ENCODE results near the gene MIPEP. TPM values are rescaled to one million over a fixed set of nuclear protein-coding genes. Genes with fewer than 3 reads are reported as not detected.

The MIPEP gene
- polyA plus RNA-seq, 1 donor from 2014 or later = 9.1 TPM

- Histone ChIP-seq H3F3A (ENCODE audit: insufficient read depth, low read length, poor library complexity, severe bottlenecking) (no peaks in the 10 kb centered on the region), H3K9me3 (ENCODE audit: low read length) (no peaks in the 10 kb centered on the region), H3K4me3 (ENCODE audit: low read length) (no peak overlapping the region), H4K20me1 (ENCODE audit: insufficient read depth) (no peaks in the 10 kb centered on the region), H3K9me2 (ENCODE audit: insufficient read depth, low read length) (no peaks in the 10 kb centered on the region), H2AFZ (ENCODE audit: low read depth, low read length) (no peak overlapping the region), H3K4me2 (ENCODE audit: low read length) (no peak overlapping the region), H3K9ac (ENCODE audit: low read length) (no peak overlapping the region), H3K27me3 (ENCODE audit: insufficient read depth, low read depth, low read length) (no peaks in the 10 kb centered on the region), H3K36me3 (ENCODE audit: insufficient read depth, low read length) (no peaks in the 10 kb centered on the region), H3K27ac (ENCODE audit: low read length) (no peak overlapping the region), H3K79me2 (replicated peaks; ENCODE audit: insufficient read depth, low read length) (no peaks in the 10 kb centered on the region)
- TF ChIP-seq, protein P1, sequence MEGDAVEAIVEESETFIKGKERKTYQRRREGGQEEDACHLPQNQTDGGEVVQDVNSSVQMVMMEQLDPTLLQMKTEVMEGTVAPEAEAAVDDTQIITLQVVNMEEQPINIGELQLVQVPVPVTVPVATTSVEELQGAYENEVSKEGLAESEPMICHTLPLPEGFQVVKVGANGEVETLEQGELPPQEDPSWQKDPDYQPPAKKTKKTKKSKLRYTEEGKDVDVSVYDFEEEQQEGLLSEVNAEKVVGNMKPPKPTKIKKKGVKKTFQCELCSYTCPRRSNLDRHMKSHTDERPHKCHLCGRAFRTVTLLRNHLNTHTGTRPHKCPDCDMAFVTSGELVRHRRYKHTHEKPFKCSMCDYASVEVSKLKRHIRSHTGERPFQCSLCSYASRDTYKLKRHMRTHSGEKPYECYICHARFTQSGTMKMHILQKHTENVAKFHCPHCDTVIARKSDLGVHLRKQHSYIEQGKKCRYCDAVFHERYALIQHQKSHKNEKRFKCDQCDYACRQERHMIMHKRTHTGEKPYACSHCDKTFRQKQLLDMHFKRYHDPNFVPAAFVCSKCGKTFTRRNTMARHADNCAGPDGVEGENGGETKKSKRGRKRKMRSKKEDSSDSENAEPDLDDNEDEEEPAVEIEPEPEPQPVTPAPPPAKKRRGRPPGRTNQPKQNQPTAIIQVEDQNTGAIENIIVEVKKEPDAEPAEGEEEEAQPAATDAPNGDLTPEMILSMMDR (IDR thresholded peaks at IDR 0.05; ENCODE audit: poor library complexity, severe bottlenecking) = no peak
- TF ChIP-seq TAF1 (IDR thresholded peaks at IDR 0.05; ENCODE audit: low read depth) (no peak), RAD21 (conservative IDR thresholded peaks at IDR 0.05) (no peak), REST (IDR thresholded peaks at IDR 0.05; ENCODE audit: borderline replicate concordance) (no peak), EZH2 (IDR thresholded peaks at IDR 0.05; ENCODE audit: borderline replicate concordance, insufficient read depth, low read length, poor library complexity, severe bottlenecking) (no peak), EP300 (conservative IDR thresholded peaks at IDR 0.05; ENCODE audit: poor library complexity, severe bottlenecking) (no peak), MXI1 (conservative IDR thresholded peaks at IDR 0.05; ENCODE audit: poor library complexity, severe bottlenecking) (no peak), POLR2AphosphoS5 (IDR thresholded peaks at IDR 0.05) (no peak), SMC3 (conservative IDR thresholded peaks at IDR 0.05; ENCODE audit: poor library complexity) (no peak)
Observed at GRCh38 chr13:23822252-23822824, 66.9 kb downstream of the MIPEP start.

DNA sequence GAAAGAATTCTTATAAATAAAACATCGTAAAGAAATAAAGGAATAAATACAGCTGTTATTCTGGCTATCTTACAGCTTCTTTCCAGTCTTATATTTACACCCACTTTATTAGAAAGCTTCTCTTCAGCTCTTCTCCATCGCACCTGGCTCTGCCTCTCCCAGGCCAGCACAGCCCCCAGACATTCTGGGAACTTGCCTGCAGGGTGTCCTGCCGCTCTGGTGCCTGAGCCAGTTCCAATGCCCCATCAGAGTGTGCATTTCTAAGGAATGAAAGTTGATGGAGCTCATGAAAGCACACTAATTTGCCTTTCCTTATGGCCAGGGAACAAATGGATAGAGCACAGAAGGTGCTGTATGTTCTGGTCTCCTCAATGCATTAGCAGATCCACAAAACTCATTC is 68.7 kb downstream of the MIPEP start:
- Histone ChIP-seq H3K79me2 (replicated peaks; ENCODE audit: insufficient read depth, low read length) (no peaks in the 10 kb centered on the region), H3F3A (ENCODE audit: insufficient read depth, low read length, poor library complexity, severe bottlenecking) (no peaks in the 10 kb centered on the region), H3K4me2 (ENCODE audit: low read length) (no peak overlapping the region), H4K20me1 (ENCODE audit: insufficient read depth) (no peaks in the 10 kb centered on the region), H3K4me3 (ENCODE audit: low read length) (no peak overlapping the region), H3K9me2 (ENCODE audit: insufficient read depth, low read length) (no peaks in the 10 kb centered on the region), H3K9me3 (ENCODE audit: low read length) (no peaks in the 10 kb centered on the region), H3K27ac (ENCODE audit: low read length) (no peak overlapping the region), H3K36me3 (ENCODE audit: insufficient read depth, low read length) (no peaks in the 10 kb centered on the region), H3K9ac (ENCODE audit: low read length) (no peak overlapping the region), H3K27me3 (ENCODE audit: insufficient read depth, low read depth, low read length) (no peaks in the 10 kb centered on the region), H2AFZ (ENCODE audit: low read depth, low read length) (no peak overlapping the region)
- TF ChIP-seq, protein P1 (IDR thresholded peaks at IDR 0.05; ENCODE audit: poor library complexity, severe bottlenecking) = no peak
- TF ChIP-seq SMC3 (conservative IDR thresholded peaks at IDR 0.05; ENCODE audit: poor library complexity) (no peak), POLR2AphosphoS5 (IDR thresholded peaks at IDR 0.05) (no peak), REST (IDR thresholded peaks at IDR 0.05; ENCODE audit: borderline replicate concordance) (no peak), RAD21 (conservative IDR thresholded peaks at IDR 0.05) (no peak), MXI1 (conservative IDR thresholded peaks at IDR 0.05; ENCODE audit: poor library complexity, severe bottlenecking) (no peak), EZH2 (IDR thresholded peaks at IDR 0.05; ENCODE audit: borderline replicate concordance, insufficient read depth, low read length, poor library complexity, severe bottlenecking) (no peak), EP300 (conservative IDR thresholded peaks at IDR 0.05; ENCODE audit: poor library complexity, severe bottlenecking) (no peak), TAF1 (IDR thresholded peaks at IDR 0.05; ENCODE audit: low read depth) (no peak)

Data from neural cell (in vitro differentiated cells).